Activated CD8-positive, alpha-beta memory T cell treated with anti-CD3 and anti-CD28 coated beads, Interleukin-2, amount 50 U/mL, for 1 hour (primary cell): ENCODE results near the gene ECHDC3.

Experiments used
- DNase-seq: peaks from one replicate; pipeline ENCODE4 v3.0.0-alpha.2; 2020; ENCODE audit errors: extremely low read depth

ECHDC3 gene

GRCh38 chr10:11750420-11750819, 8.2 kb downstream of the ECHDC3 start:
- DNase-seq = no peak

GRCh38 chr10:11754173-11754572, 12.0 kb downstream of the ECHDC3 start:
- no peak for DNase-seq

- DNase-seq = no peak
These were observed 12.4 kb downstream of the ECHDC3 start for GRCh38 chr10:11754620-11755019.

- DNase-seq = no peak
These were observed 13.5 kb downstream of the ECHDC3 start for GRCh38 chr10:11755512-11756263.

GRCh38 chr10:11756766-11757315, 14.7 kb downstream of the ECHDC3 start:
- DNase-seq = no peak

GRCh38 chr10:11757454-11757820, 15.3 kb downstream of the ECHDC3 start:
- DNase-seq = no peak

- DNase-seq = peak; percentile 24
These were observed 15.8 kb downstream of the ECHDC3 start for GRCh38 chr10:11757821-11758463.

- no peak for DNase-seq
These were observed 16.5 kb downstream of the ECHDC3 start for GRCh38 chr10:11758527-11759236.

GRCh38 chr10:11759347-11759746, 17.2 kb downstream of the ECHDC3 start:
- no peak for DNase-seq

- no peak for DNase-seq
These were observed 18.0 kb downstream of the ECHDC3 start for GRCh38 chr10:11760151-11760550.

GRCh38 chr10:11760861-11761260, 18.7 kb downstream of the ECHDC3 start:
- DNase-seq = no peak

- no peak for DNase-seq
These were observed 19.2 kb downstream of the ECHDC3 start for GRCh38 chr10:11761431-11761830.

- DNase-seq = no peak
These were observed 20.7 kb downstream of the ECHDC3 start for GRCh38 chr10:11762706-11763500.

- DNase-seq = no peak
These were observed 21.3 kb downstream of the ECHDC3 start for GRCh38 chr10:11763501-11763861.

- no peak for DNase-seq
These were observed 23.0 kb downstream of the ECHDC3 start for GRCh38 chr10:11765141-11765540.

- DNase-seq = no peak
These were observed 30.6 kb downstream of the ECHDC3 start for GRCh38 chr10:11772575-11773288.

- no peak for DNase-seq
These were observed 31.7 kb downstream of the ECHDC3 start for GRCh38 chr10:11773761-11774441.

- no peak for DNase-seq
These were observed 33.2 kb downstream of the ECHDC3 start for GRCh38 chr10:11775412-11775811.

- no peak for DNase-seq
These were observed 33.9 kb downstream of the ECHDC3 start for GRCh38 chr10:11776080-11776479.

GRCh38 chr10:11781114-11781513, 38.9 kb downstream of the ECHDC3 start:
- DNase-seq = no peak
